Peyer's patch (tissue), 4 donors: ENCODE results near the gene VTI1A. TPM values are rescaled to one million over a fixed set of nuclear protein-coding genes. Genes with fewer than 3 reads are reported as not detected.

Experiments used
- DNase-seq, 3 donors: peaks; one replicate each; pipeline ENCODE4 v3.0.0-alpha.2; 2017 to 2019
- H3K27ac ChIP-seq, 4 donors: fragments of 200-600 bp; sonication (generic); one replicate each; pipeline ENCODE4 v1.5.1; 2016 to 2019
- H3K27me3 ChIP-seq, 2 donors: fragments of 200-600 bp; sonication (generic); one replicate each; pipeline ENCODE4 v1.5.1; 2019
- H3K36me3 ChIP-seq, 3 donors: fragments of 200-600 bp; sonication (generic); one replicate each; pipeline ENCODE4 v1.5.1; 2016 to 2019
- H3K4me1 ChIP-seq, 4 donors: fragments of 200-600 bp; sonication (generic); one replicate each; pipeline ENCODE4 v1.5.1; 2016 to 2019
- H3K4me3 ChIP-seq, 4 donors: fragments of 200-600 bp; sonication (generic); 1 replicate in 3 of 4; 2 replicates in 1 of 4; pipeline ENCODE4 v1.5.1; 2016 to 2019; ENCODE audit warnings: mild to moderate bottlenecking in 1 of 4
- H3K9me3 ChIP-seq, 4 donors: fragments of 200-600 bp; sonication (generic); one replicate each; pipeline ENCODE4 v1.5.1; 2016 to 2019; ENCODE audit warnings: mild to moderate bottlenecking in 1 of 4
- POLR2A ChIP-seq, 2 donors: fragments of 450-650 bp; IDR thresholded peaks; one replicate each; pipeline ENCODE4 v1.5.1; 2017; ENCODE audit warnings: antibody characterized with exemption in 2 of 2, mild to moderate bottlenecking in 2 of 2, moderate library complexity in 2 of 2
- total RNA-seq, 4 donors: library from RNA; depleted of rRNA; stranded (reverse); fragments of >200 nt; gene quantifications; one replicate each; pipeline ENCODE4 v1.1.0, GENCODE V29; 2016
- TF ChIP-seq, protein P1 (sequence below), 6 experiments: fragments of 450-650 bp in 4 of 6; fragments of 200-600 bp in 2 of 6; sonication (generic) in 1 of 6; IDR thresholded peaks; one replicate each; pipeline ENCODE4 v1.5.1; 2017 to 2019; ENCODE audit warnings: antibody characterized with exemption in 6 of 6, mild to moderate bottlenecking in 3 of 6, moderate library complexity in 1 of 6

The VTI1A gene
- total RNA-seq, 4 donors from 2014 or later: 97.2 to 710 (median 170) TPM

DNA sequence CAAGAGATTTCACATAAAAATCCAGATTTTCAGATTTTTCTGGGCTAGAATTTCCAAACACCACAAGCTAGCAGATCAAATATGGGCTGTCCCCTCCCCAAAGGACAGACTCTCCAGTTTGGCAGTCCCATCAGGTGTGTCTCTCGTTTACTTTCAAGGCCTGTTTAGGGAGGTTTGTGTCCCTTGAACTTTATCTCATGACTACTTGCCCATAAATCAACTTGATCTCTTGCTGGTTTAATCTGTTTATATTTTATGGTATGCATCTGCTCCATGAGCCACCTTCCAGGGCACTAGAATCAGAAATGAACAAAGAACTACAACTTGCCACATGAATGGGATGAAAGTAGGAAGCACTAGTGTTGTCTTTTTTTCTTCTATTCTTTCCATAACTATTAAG is 5.5 kb upstream of the VTI1A start:
- Histone ChIP-seq H3K4me1 (peaks cover 0 to 26% (median 4%) of the 10 kb centered on the region in 4 donors), H3K27ac (peak overlapping the region in 1 of 4 donors; percentile 34), H3K4me3 (no peak overlapping the region), H3K36me3 (peaks cover 0 to 51% (median 6%) of the 10 kb centered on the region in 3 donors), H3K9me3 (no peaks in the 10 kb centered on the region), H3K27me3 (no peaks in the 10 kb centered on the region)
- TF ChIP-seq, protein P1, sequence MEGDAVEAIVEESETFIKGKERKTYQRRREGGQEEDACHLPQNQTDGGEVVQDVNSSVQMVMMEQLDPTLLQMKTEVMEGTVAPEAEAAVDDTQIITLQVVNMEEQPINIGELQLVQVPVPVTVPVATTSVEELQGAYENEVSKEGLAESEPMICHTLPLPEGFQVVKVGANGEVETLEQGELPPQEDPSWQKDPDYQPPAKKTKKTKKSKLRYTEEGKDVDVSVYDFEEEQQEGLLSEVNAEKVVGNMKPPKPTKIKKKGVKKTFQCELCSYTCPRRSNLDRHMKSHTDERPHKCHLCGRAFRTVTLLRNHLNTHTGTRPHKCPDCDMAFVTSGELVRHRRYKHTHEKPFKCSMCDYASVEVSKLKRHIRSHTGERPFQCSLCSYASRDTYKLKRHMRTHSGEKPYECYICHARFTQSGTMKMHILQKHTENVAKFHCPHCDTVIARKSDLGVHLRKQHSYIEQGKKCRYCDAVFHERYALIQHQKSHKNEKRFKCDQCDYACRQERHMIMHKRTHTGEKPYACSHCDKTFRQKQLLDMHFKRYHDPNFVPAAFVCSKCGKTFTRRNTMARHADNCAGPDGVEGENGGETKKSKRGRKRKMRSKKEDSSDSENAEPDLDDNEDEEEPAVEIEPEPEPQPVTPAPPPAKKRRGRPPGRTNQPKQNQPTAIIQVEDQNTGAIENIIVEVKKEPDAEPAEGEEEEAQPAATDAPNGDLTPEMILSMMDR (IDR thresholded peaks at IDR 0.05): no peak
- no peak for TF ChIP-seq POLR2A (IDR thresholded peaks at IDR 0.05)
- no peak for DNase-seq

DNA sequence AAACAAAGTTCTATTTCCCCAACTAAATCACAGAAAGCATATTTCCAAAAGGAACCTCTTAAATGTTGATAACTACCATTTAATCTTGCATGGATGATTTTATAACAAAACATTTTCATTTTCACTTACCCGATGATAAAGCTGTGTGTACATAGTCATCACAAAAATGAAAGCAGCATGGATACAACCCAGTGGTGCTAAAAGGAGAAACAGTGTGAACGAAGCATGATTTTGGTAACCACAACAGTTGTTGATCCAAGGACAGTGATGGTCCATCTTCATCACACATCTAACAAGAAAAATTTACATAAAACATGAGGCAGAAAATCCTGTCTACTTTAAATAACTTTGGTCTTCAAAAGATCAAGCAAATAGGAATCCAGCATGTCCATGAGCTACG is 5.0 kb upstream of the VTI1A start:
- Histone ChIP-seq H3K36me3 (peaks cover 0 to 51% (median under 1%) of the 10 kb centered on the region in 3 donors), H3K4me3 (no peak overlapping the region), H3K4me1 (peaks cover 0 to 26% (median 4%) of the 10 kb centered on the region in 4 donors), H3K9me3 (no peaks in the 10 kb centered on the region), H3K27me3 (no peaks in the 10 kb centered on the region), H3K27ac (no peak overlapping the region)
- DNase-seq: no peak
- TF ChIP-seq, protein P1 (IDR thresholded peaks at IDR 0.05): no peak
- no peak for TF ChIP-seq POLR2A (IDR thresholded peaks at IDR 0.05)

DNA sequence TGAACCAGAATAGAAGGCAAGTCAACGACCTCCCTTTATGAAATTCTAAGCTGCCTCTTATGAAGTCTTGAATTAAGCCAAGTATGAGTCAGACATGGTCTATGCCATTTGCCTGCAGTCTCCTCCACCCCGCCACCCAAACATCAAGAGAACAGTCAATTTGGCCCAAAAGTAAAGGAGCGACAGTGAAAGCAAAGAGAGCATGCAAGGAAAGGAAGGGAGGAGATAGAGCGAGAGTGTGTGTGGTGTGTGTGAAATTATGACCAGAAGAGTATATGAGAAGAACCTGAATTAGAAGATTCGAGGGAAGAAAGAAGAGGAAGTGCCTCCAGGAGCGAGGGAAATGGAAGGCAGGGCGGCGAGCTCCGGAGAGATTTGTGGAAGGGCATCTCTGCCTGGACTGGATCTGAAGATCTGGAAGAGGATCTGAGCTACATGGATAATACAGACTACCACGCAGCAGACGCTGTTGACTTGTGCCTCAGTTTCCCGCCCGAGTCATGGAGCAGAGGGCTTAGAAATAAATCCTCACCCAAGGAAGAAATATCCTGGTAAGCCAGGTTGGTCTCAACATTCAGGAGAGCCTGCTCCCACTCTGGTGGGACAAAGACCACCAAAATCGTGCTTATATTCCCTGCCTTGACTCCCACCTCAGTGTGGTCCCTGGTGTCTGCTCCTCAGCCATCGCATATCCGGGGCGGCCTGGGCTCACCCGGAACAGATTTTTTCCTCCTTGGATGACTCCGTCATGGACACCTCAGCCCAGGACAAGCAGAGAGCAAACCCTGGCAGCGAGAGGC is 760 bp upstream of the VTI1A start:
- DNase-seq: peak in 1 of 3 donors; percentile 48
- H3K27me3 ChIP-seq: no peaks in the 10 kb centered on the region
- peak overlapping the region; percentile 77 to 96 (median 90) for H3K4me3 ChIP-seq
- H3K27ac ChIP-seq: peak overlapping the region; percentile 80 to 93 (median 86)
- no peaks in the 10 kb centered on the region for H3K9me3 ChIP-seq
- no peak for TF ChIP-seq POLR2A (IDR thresholded peaks at IDR 0.05)
- TF ChIP-seq, protein P1 (IDR thresholded peaks at IDR 0.05): no peak
- peaks cover 0 to 33% (median 4%) of the 10 kb centered on the region in 4 donors for H3K4me1 ChIP-seq
- peaks cover 0 to 16% (median 0%) of the 10 kb centered on the region in 3 donors for H3K36me3 ChIP-seq

DNA sequence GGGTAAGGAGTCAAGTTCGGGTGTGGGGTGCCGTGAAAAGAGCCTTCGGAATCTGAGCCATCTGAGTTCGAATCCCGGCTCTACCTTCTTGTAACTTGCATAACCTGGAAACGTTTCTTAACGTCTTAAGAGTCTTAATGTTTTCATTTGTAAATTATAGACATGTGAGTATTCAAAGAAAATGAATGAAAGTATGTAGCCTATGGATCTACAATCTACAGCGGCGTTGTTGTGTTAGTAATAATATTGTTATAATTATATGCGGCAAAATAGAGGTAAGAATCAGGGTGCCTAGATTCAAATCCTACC is 559 bp downstream of the VTI1A start:
- H3K27ac ChIP-seq: peak overlapping the region; percentile 80 to 93 (median 86)
- DNase-seq: no peak
- H3K27me3 ChIP-seq: no peaks in the 10 kb centered on the region
- peaks cover 0 to 25% (median 4%) of the 10 kb centered on the region in 4 donors for H3K4me1 ChIP-seq
- peaks cover 0 to 9% (median 0%) of the 10 kb centered on the region in 3 donors for H3K36me3 ChIP-seq
- H3K9me3 ChIP-seq: no peaks in the 10 kb centered on the region
- peak overlapping the region; percentile 77 to 96 (median 90) for H3K4me3 ChIP-seq
- TF ChIP-seq, protein P1 (IDR thresholded peaks at IDR 0.05): no peak
- no peak for TF ChIP-seq POLR2A (IDR thresholded peaks at IDR 0.05)

DNA sequence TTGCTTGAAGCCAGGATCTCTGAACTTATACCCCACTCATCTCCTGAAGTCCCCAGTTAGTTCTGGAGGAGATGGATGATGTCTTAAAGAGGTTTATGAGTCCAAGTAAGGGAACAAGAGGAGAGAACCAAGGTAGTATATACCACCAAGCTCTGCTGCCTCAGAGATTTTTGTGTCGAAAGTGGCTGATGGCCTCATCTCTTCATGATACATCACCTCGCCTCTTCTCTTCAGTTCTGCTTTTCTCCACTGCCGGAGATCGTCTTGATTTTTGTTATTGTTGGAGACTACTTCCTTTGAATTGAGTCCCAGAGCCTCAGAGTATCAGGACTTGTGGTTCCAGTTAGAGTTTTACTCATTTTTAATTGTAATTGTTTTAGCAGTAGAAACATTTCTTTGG is 1.9 kb downstream of the VTI1A start:
- Histone ChIP-seq H3K36me3 (peaks cover 0 to 9% (median 0%) of the 10 kb centered on the region in 3 donors), H3K9me3 (no peaks in the 10 kb centered on the region), H3K27me3 (no peaks in the 10 kb centered on the region), H3K27ac (no peak overlapping the region), H3K4me1 (peaks cover 0 to 25% (median 4%) of the 10 kb centered on the region in 4 donors), H3K4me3 (no peak overlapping the region)
- no peak for DNase-seq
- TF ChIP-seq, protein P1 (IDR thresholded peaks at IDR 0.05): no peak
- no peak for TF ChIP-seq POLR2A (IDR thresholded peaks at IDR 0.05)
